ENCODE measurements around the gene ZNF549. TPM values are rescaled to one million over a fixed set of nuclear protein-coding genes. Genes with fewer than 3 reads are reported as not detected.
A peak's percentile ranks its signal among the peaks of the same experiment; 100 is the strongest.
"Not testable (repeated sequence)": the region's sequence is repeated elsewhere in the genome, so short reads cannot be mapped to it uniquely, and the experiment has no call there.

Gene ZNF549
- 3.8 TPM for polyA plus RNA-seq (2013, experiment 1 of 2; ENCODE audit: insufficient read length)
- 3.9 TPM for polyA plus RNA-seq (2013, experiment 2 of 2; ENCODE audit: insufficient read length)

DNA sequence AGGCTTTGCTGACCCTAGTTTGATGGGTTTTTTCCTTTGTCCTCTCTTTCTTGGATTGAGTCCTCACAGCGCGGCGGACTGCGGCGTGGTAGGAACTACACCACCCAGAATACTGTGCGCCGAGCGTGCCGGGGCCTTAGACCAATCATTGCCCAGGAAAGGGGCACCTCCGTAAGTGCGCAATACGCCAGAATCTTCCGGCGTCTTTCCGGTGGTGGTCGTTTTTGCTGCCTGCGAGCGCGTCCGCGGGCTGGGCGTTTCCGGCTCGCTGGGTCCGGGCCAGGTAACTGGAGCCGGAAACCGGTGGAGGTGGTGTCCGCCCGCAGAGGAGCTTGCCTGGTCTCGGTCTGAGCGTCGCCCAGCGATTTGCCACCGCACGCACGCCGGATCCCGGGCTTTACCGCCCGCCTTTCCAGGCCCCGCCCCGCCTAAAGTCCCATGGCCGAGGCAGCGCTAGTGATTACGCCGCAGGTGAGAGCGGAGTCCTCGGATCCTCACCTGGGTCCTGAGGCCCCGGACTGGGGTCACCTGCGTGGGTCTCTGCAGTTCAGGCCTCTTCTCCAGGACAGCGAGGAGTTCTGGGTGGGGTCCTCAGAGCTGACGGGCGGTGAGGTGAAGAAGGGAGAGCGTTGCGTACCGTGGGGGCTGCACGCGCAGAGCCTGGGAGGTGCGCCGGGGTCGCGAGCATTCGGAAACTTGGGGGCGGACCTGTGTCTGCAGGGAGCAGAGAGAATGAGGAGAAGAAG is at the start of gene ZNF549:
Gene ZNF549 (plus strand): TSS at position 221 of the 746 bp plus-strand sequence. CDS start 218 bp downstream, at position 439.
- peak; percentile 94 for DNase-seq

DNA sequence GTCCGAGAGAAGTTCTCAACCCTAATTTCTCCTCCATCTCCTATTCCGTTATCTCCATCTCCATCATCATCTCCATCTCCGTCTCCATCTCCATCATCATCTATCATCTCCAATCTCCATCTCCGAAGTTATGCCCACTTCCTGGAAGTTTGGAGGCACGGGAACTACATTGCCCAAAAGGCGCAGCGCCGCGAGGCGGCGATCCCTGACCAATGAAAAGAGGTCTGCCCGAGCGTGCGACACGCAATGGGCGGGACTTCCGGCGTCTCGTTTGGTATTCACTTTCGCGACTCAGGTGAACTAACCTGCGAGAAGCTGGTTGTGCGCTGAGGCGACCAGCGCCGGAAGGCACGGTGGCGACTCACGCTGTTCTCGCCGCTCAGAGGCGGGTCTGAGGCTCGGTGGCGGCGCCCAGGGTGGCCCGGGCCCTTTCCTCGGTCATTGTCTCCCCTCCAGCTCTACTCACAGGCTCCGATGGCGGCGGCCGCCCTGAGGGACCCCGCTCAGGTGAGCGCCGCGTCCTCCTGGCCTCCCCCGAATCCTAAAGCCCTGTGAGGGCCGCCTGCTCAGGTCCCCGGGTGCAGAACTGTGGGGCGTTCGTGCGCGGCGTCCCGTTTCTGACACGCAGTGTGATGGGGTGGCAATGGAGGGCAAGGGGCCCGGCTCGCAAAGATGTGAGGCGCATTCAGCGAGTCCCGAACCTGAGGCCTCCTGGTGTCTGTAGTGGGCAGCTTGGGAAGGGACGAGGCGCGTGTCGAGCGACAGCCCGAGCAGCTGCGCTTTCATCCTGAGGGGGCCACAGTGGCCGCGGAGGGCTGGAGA is 39.5 kb upstream of the ZNF549 start, which contains the start of gene ZNF419:
Gene ZNF419 (plus strand): TSS at position 274 of the 822 bp plus-strand sequence. CDS start 201 bp downstream, at position 475.
- peak; percentile 88 for DNase-seq

DNA sequence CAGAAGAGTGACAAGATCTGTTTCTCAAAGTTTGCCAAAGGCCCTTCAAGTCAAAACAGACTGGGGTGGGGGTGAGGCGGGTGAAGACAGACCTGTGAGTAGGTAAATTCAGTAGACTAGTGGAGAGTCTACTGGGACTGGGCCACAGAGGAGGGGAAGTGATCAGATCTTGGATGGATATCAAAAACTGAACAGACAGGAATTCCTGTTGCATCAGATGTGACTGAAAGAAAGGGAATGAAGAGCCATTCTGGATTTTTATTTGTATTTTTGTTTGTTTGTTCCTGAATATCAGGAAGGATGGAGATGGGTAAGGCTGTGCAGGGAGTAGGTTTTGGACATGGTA is 38.9 kb upstream of the ZNF549 start:
- DNase-seq, result peak; percentile 28

DNA sequence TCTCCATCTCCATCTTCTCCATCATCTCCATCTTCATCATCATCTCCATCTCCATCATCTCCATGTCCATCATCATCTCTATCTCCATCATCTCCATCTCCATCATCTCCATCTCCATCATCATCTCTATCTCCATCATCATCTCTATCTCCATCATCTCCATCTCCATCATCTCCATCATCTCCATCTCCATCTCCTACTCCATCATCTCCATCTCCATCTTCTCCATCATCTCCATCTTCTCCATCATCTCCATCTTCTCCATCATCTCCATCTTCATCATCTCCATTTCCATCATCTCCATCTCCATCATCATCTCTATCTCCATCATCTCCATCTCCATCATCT is 27.9 kb upstream of the ZNF549 start:
- DNase-seq, result not testable (repeated sequence)

DNA sequence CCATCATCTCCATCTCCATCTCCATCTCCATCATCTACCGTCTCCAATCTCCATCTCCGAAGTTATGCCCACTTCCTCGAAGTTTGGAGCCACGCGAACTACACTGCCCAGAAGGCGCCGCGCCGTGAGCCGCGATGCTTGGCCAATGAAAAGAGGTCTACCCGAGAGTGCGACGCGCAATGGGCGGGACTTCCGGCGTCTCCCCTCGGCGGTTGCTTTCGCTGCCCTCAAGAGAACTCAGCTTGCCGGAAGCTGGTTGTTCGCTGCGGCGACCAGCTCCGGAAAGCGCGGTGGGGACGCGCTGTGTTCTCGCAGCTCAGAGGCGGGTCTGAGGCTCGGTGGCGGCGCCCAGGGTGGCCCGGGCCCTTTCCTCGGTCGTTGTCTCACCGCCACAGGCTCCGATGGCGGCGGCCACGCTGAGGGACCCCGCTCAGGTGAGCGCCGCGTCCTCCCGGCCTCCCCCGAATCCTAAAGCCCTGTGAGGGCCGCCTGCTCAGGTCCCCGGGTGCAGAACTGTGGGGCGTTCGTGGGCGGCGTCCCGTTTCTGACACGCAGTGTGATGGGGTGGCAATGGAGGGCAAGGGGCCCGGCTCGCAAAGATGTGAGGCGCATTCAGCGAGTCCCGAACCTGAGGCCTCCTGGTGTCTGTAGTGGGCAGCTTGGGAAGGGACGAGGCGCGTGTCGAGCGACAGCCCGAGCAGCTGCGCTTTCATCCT is 27.3 kb upstream of the ZNF549 start, which contains the start of gene ZNF773:
Gene ZNF773 (plus strand): TSS at position 259 of the 716 bp plus-strand sequence. CDS start 143 bp downstream, at position 402.
- peak; percentile 96 for DNase-seq

DNA sequence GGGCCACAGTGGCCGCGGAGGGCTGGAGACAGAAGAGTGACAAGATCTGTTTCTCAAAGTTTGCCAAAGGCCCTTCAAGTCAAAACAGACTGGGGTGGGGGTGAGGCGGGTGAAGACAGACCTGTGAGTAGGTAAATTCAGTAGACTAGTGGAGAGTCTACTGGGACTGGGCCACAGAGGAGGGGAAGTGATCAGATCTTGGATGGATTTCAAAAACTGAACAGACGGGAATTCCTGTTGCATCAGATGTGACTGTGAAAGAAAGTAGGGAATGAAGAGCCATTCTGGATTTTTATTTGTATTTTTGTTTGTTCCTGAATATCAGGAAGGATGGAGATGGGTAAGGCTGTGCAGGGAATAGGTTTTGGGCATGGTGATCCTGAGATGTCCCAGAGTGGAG is 26.8 kb upstream of the ZNF549 start:
- DNase-seq, result peak; percentile 49

DNA sequence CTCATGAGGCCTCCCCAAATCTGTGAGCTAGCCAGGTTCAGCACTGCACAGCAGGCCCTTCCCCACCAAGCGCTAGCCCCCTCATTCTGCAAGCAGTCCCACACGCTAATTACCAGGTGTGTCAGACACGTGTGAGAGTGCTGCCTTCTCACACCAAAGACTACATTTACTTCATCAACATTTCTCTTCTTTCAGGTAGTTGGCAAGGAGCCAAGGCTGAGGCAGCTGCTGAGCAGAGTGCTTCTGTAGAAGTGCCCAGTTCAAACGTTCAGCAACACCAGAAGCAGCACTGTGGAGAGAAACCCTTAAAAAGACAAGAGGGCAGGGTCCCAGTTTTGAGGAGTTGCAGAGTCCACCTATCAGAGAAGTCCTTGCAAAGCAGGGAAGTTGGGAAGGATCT is 21.0 kb upstream of the ZNF549 start:
- no peak for DNase-seq

DNA sequence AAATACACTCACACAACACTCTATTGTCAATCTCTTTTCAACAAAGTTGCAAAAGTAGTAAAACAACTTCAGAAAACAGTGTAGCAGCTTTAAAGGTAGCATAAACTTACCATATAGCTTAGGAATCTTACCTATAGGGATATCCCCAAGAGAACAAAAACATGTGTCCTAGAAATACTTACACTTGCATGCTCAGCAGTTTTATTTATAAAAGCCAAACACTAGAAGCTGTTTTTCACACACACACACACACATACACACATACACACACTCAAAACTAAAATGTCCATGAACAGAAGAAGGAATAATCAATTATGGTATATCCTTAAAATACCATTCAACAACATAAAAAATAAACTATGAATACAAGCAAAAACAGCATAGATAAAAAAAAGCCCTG is 15.7 kb upstream of the ZNF549 start:
- DNase-seq, result no peak

DNA sequence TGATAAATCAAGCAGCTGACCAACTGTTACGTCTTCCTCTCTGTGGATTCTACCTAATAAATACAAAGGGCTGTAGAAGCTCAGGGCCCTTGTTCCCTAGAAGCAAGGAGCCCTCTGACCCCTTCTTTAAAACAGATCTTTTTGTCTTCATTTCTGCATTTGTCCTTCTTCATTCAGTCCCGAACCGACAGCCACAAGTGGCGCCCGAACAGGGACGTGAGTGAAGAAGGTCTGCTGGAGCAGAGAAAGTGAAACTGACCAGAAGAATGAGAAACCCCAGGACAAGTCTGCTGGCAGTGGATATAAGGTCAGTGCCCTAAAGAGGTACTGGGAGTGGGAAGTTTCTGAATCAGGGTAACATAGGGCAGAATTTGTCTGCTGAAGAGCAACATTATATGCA is 14.3 kb upstream of the ZNF549 start:
- DNase-seq, result peak; percentile 22

DNA sequence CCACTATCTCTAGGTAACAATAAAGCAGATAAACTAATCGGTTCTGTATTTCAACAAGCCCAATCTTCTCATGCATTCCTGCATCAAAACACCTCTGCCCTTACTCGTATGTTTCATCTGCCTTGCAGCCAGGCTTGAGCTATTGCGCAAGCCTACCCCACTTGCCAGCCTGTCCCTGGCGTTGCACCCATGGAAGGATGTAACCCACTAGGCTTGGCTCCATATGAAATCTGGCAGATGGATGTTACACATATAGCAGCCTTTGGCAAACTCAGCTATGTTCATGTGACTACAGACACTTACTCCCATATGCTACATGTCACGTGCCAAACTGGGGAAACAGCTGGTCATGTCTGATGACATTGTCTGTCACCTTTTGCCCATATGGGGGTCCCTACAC is 11.9 kb upstream of the ZNF549 start:
- DNase-seq, result no peak

DNA sequence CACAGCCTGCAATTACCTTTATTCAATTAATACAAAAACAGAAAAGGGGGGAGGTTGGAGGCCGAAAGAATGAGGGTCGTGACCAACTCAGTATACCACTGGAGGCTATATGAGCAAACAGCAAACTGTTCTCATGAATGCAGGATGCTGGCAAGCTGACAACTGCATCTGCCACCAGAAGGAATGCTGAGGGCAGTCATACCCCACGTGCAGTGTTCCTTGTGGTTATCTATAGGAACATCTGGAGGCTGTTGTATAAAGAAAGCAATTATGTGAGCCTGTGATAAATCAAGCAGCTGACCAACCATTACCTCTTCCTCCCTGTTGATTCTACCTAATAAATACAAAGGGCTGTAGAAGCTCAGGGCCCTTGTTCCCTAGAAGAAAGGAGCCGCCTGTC is 9.1 kb upstream of the ZNF549 start:
- not testable (repeated sequence) for DNase-seq

DNA sequence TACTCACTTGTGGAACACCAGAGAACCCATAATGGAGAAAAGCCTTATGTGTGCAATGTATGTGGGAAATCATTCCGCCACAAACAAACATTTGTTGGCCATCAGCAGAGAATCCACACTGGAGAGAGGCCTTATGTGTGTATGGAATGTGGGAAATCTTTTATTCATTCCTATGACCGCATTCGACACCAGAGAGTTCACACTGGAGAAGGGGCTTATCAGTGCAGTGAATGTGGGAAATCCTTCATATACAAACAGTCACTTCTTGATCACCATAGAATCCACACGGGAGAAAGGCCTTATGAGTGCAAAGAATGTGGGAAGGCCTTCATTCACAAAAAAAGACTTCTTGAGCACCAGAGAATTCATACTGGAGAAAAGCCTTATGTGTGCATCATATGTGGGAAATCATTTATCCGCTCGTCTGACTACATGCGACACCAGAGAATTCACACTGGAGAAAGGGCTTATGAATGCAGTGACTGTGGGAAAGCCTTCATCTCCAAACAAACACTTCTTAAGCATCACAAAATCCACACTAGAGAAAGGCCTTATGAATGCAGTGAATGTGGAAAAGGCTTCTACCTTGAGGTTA is 10.9 kb downstream of the ZNF549 start:
- peak; percentile 1 for DNase-seq

DNA sequence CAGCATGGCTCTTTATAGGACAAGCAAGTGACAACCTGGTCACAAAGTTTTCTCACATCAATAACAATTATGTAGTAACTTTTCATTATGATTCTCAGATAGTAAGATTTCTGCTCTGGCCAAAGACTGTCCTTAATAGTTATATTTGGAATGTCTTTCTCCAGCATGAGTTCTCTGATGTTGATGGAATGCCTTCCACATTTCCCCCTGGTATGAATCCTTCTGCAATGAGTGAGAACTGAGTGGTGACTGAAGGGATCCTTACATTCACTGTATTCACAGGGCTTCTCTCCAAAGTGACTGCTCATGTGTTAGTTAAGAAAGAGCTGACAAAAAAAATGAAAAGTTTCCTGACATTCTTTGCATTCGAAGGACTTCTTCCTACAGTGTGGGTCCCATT is 19.4 kb downstream of the ZNF549 start:
- DNase-seq, result no peak

DNA sequence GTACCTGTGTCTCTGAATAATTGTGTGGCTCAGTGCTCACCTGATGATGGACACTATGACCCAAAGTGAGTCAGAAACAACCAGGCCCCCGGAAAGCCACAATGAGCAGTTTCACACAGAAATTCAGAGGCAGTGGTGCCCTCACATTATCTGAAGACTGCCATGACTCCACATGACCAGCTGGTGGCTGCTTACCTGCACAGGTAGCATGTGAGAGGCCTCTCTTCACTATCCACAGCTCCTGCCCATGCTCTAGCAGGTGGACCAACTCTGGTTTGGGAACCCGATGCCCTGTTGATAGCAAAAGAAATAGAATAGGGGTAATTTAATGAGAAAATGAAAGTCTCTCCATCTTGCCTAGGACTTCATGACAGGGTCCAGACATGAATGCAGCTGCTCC is 25.3 kb downstream of the ZNF549 start:
- no peak for DNase-seq

DNA sequence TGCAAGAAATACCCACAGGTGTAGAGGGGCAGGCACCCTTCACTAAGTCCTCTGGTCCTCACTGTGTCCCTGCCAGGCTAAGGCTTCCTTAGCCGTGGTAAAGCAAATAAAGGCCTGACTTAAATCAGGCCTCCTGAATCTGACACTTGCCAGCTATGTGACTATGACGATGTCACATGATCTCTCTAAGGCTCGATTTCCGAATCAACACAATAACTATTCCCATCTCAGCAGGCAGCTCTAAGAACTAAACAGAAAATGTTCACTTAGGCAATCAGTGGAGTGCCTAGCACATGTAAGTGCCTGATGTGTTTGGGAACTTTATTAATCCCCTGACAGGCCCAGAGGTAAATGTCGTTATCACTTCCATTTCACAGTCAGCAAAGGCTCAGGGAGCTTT is 30.5 kb downstream of the ZNF549 start:
- DNase-seq, result no peak

DNA sequence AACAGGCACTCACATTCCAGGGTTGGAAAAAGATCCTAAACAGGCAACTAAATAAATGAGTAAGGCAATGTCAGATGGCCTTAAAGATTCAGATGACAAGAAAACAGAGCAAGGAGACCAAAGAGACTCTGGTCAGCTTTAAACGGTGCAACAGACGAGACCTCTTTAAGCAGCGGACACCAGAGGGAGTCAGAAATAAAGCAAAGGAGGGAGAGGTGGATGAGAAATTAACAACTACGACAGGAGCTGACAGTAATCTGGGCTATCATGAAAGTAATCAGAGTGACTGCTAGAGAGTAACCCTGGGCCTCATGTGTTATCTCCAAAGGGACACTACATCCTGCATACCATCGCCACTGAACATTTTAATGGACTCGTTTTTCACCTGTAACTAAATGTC is 31.4 kb downstream of the ZNF549 start:
- DNase-seq, result peak; percentile 17

DNA sequence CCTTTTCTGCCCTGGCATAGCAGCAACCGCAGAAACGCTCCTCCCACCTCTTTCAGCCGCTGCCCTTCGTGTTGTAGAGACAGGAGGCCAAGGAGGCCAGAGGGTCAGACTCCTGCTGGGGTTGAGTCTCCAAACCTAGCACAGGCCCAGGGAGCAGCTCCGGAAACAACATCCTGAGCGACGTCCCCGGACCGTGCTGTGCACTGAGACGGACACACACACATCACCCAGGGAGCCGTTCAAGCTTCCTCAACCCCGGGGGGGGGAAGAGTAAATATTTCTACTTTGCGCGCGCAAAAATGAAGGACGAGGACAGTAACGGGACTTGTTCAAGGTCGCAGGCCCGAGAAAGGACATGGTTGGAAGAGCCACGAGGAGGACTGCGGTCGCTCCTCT is 31.9 kb downstream of the ZNF549 start:
- DNase-seq, result peak; percentile 27

DNA sequence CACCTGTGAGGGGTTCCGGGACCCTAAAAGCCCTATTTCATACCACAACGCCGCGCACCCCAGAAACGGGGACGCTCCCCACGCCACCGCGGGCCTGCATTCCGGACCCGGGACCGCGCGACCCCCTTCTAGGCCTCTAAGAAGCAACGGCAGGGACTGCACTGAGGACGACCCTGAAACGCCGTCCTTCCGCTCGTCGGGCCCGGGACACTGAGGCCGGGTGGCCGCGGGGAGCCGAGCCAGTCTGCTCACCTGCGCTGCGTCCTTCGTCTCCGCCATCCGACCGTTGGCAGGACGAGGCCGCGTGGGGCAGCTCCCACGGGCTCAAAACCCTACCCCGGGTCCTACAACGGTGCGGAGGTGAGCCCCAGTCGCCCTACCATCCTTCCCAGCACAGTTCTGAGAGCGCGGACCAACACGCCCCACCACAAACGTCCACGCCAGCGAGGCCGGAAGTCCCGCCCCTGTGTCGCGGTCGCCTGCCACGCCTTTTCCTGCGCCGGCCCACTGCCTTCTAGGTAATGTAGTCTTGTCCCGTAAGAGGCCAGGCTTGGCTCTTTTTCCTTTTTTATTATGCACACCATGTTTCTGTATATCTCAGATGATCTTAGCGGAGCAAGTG is 32.4 kb downstream of the ZNF549 start, which contains the start of gene ZNF550:
Gene ZNF550 (minus strand): TSS at position 460 of the 622 bp plus-strand sequence. CDS start 181 bp downstream, at position 279.
- peak; percentile 90 for DNase-seq

DNA sequence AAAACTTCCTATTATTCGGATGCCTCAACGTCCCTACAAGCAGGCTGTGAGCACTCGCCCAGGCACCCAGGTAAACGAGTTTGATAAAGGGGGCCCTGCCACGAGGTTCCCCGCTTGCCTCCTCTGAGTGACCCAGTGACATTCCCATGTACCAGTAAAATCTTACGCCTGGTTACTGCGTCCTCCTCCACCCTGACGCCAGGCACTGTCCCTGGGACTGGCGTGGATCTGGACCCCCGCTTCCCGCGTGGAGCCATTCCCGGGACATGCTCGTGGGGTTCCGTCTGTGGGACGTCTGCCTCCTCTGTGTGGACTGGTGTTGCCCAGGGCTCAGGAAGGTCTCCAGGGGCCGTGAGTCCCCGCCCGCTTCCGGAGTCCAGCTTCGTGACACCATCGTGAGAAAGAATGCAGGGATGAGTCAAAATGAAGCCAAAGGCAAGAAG is 32.9 kb downstream of the ZNF549 start:
- peak; percentile 92 for DNase-seq

DNA sequence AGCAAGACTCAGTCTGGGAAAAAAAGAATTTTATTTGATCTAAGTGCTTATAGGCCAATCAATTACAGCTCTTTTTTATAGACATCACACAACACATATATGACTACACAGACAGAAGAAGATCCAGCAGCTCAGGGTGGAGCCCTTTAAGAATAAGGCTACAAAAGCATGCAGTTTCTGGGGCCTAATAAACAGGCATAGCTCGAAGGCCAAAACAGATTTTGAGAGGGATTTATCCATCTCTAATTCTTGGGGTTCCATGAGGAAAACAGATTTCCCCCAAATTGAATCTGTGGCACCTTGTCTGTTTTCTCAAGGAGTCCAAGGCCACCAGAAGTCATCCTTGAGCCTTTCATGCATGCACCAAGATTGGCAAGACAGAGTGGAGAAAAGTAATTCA is 36.4 kb downstream of the ZNF549 start:
- no peak for DNase-seq

DNA sequence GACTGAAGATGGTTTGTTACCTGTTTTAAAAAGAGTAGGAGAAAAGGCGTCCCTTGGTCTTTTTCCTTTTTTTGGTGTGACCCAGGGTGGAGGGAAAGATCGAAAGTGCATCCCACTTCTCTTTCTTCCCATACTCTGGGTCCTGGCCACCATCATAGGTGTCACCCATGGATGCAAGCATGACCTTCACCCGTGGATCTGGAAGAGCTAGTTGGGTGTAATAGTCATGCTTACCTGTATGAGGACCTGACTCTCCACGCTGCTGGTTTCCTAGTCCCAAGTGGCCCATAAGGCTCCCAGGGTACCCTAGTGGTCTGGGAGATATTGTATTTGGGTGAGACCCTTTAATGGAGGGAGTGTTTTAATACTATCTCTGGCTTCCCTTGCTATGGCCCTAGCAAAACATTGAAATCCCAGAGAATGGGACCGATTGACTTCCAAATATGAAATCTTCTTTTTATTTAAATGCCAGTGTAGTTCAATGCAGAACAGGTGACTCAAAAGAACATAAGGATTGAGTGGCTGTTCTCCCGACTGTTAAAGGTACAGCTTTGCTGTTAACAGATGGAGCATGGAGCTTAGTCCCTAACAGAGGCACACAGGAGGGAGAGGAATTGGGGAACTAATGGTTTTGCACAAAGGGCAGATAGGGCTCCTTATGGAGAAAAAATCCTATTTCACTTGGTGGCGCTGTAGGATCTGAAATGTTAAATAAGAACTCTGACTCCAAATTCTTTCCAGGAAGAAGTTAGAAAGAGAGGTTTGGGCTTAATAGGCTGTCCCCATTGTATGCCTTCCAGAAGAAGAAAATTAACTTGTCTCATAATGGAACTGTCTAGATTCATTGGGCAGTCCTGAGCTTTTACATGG is 39.5 kb downstream of the ZNF549 start:
- peak; percentile 26 for DNase-seq

All from fibroblast of skin of back (primary cell).